Inflammatory macrophage (primary cell): ENCODE measurements around the gene PKD1L1.
"Not testable (repeated sequence)": the region's sequence is repeated elsewhere in the genome, so short reads cannot be mapped to it uniquely, and the experiment has no call there.

Source experiments
- DNase-seq, 2 donors: peaks; one replicate each; pipeline ENCODE4 v3.0.0-alpha.2; 2020 to 2022

Gene PKD1L1

DNA sequence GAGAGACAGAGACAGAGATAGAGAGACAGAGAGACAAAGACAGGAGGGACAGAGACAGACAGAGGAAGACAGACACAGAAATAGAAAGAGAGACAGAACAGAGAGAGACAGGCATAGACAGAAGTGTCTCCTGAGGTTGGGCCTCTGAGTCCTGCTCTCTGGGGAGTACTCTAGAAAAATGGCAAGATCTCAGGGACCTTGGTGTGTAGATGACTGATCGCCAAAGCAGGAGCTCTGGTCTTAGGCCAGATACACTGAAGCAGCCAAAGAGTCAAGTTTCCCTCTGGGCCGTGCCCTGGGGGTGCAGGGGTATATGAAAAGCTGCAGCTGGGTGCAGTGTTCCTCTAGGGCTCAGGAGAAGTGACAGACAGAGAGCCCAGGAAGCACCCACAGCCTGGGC is 189.7 kb downstream of the PKD1L1 start:
- DNase-seq, result no peak

GRCh38 chr7:47757921-47758411 is 190.3 kb downstream of the PKD1L1 start:
- DNase-seq, result no peak

DNA sequence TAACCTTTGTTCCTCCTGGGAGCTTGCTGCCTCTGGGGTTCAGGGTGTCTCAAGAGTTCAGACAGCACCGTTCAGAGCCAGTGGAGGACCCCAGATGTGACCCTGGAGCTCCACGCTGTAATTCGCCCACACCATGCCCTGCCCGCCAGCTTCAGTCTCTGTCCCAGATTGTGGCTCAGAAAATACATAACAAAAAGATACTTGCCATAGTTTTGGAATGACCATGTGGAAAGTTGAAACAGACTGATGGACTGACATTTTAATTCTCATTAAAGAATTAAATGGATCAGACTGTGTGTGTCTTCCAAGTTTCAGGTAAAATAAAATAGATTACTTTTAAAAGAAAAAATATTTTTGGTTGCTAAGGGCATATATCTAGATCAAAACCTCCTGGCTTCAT is 191.6 kb downstream of the PKD1L1 start:
- no peak for DNase-seq

DNA sequence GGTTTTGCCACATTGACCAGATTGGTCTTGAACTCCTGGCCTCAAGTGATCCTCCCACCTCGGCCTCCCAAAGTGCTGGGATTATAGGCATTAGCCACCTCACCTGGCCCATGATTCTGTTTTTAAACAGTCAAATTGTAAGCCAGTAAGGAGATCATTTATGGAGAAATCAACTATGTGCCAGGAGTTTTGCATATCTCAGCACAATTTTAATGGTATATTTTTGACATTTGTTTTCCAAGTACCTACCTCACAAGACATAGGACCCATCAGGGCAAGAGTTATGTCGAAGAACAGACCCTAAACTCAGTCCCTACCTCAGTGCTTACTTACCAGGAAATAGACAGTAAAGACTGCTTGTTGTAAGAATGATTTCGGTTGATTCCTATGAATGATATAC is 193.0 kb downstream of the PKD1L1 start:
- DNase-seq, result no peak

DNA sequence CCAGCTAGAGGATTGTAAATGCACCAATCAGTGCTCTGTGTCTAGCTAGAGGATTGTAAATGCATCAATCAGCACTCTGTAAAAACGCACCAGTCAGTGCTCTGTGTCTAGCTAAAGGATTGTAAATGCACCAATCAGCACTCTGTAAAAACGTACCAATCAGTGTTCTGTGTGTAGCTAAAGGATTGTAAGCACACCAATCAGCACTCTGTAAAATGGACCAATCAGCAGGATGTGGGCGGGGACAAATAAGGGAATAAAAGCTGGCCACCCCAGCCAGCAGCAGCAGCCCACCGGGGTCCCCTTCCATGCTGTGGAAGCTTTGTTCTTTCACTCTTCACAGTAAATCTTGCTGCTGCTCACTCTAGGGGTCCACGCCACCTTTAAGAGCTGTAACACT is 196.5 kb downstream of the PKD1L1 start:
- not testable (repeated sequence) for DNase-seq

GRCh38 chr7:47751043-47751442 is 197.2 kb downstream of the PKD1L1 start:
- DNase-seq, result no peak

- DNase-seq, result no peak
These were observed 200.2 kb downstream of the PKD1L1 start for GRCh38 chr7:47748041-47748440.

- no peak for DNase-seq
These were observed 201.1 kb downstream of the PKD1L1 start for GRCh38 chr7:47747160-47747559.

GRCh38 chr7:47746468-47746867 is 201.8 kb downstream of the PKD1L1 start:
- no peak for DNase-seq

DNA sequence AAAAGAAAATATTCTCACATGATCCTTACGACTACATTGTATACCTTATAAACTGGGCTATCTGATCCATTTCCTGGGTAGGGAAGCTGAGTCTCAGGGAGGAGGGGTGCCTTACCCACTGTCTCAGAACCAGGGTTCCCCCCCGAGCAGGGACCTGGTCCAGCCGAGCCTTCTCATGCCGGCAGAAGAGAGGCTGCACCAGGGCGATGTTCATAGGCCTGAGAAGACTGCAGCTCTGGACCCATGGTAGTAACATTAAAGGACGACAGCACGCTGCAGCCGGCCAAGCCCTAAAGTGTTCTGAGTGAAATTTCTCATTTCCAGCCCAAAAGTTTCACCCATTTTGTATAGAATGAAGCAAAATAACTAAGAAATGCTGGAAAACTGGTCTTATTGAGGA is 203.4 kb downstream of the PKD1L1 start:
- DNase-seq, result no peak

DNA sequence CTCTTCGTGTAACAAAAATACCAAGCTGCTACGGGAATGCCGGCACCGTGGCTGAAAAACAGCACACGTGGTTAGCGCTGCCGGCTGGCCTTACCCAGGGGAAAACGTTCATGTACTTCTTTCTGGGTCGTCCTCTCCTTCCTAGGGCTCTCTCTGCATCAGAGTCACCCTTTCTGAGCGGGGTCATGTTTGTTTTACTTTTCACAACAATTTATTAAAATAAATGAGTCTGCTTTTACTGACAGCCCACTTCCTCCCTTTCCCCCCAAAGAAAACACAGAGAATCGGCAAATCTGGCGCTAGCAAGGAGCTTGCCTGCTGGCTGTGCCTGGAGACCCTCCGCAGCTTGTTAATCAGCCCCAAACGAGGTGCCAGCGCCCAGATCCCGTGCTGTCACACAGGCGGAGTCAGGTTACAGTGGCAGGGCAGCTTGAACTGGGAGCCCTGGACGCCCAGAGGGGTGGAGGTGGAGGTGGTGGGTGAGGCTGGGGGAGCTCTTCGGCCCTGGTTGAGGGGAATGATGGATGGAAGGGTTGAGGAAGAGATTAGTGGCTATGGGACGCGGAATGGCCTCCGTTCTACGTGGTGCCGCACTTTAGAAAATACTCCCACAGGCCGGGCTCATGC is 204.2 kb downstream of the PKD1L1 start:
- DNase-seq, result no peak

DNA sequence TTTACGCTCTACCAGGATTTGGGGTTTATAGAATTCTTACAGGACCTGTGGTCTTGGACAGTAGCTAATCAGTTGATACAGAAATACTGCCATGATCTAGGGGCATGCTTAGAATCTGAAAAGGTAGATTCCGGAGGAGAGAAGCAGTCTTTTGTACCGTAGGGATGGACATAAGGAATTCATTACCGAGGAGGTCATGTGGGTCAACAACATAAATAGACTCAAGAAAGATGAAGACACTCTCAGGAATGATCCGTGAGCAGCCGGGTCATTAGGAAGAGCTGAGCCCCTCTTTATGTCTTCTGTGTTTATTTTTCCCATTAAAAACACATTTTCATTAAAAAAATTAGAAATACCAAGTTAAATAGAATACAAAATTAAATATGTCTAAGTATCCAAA is 206.3 kb downstream of the PKD1L1 start:
- no peak for DNase-seq

- no peak for DNase-seq
These were observed 208.4 kb downstream of the PKD1L1 start for GRCh38 chr7:47739891-47740290.

GRCh38 chr7:47739301-47739875 is 208.9 kb downstream of the PKD1L1 start:
- no peak for DNase-seq

DNA sequence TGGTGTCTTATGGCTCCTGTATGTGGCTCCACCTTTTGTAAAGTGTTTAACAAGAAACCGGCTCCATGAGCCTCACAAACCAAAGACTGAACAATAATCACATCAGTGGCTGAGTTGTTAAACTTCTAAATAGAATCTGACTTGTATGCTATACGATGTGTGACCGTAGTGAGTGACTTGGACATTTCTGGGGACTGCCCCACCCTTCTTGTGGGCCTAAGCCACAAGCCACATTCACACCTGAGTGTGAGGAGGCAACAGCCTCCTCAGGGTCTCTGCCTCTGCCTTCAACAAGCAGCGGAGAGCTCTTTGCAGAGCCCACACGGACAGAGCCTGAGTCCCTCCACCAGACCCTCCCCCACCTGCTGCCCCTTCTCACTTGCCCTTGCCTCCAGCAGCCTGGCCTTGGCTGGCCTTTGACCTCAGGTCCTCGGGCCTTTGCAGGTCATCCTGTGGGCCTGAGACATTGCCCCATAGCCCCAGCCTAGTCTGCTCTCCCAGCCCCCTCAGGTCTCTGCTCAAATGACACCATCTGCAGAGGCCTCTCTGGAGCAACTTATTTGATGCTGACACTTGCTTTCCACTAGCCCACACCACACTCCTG is 209.6 kb downstream of the PKD1L1 start:
- DNase-seq, result no peak

GRCh38 chr7:47737601-47738000 is 210.7 kb downstream of the PKD1L1 start:
- no peak for DNase-seq

GRCh38 chr7:47735431-47736345 is 212.6 kb downstream of the PKD1L1 start:
- DNase-seq, result no peak

DNA sequence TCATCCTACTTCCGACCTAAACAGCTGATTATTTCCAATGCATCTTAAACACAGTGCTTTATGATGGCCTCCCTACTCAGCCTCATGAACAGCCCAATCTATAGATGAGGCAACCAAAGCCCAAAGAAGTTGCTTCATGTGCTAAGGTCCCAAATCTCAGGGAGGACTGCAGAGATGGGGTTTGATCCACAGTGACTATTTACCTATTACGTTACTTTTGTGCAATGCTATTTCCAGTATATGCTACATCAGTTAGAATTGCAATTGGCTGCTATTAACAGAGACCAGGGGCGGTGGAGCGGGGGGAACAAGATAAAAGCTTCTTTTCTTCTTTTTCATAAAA is 213.3 kb downstream of the PKD1L1 start:
- no peak for DNase-seq

- no peak for DNase-seq
These were observed 213.8 kb downstream of the PKD1L1 start for GRCh38 chr7:47734287-47734948.

DNA sequence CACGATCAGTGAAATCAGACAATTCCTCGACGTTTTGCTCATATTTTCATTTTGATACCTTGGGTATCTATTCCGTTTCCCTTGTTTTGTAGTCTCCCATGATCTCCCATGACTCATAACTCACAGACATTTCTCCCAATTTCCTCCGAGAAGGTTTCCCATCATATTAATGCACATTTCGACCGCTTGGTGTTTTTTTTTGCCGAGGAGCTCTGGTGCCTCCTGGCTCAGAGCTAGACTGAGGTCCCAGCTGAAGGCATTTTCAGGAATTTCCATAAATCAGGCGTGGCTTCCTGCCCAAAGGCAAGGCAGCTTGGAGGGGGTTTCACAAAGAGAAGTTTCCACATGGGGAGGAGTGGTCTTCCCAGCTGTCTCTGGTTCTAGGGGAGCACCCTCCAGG is 218.1 kb downstream of the PKD1L1 start:
- DNase-seq, result no peak

GRCh38 chr7:47726047-47726726 is 222.1 kb downstream of the PKD1L1 start:
- DNase-seq, result no peak
